Astrocyte of the cerebellum (primary cell): ENCODE measurements around the gene NUTM1.
"Not testable (repeated sequence)": the region's sequence is repeated elsewhere in the genome, so short reads cannot be mapped to it uniquely, and the experiment has no call there.

ENCODE experiments used
- DNase-seq: peaks from one replicate; pipeline ENCODE4 v3.0.0-alpha.2; 2011; ENCODE audit warnings: low read depth
- H3K4me3 ChIP-seq: 2 replicates; pipeline ENCODE4 v1.5.1; 2011; ENCODE audit warnings: mild to moderate bottlenecking, low read depth, low read length, moderate library complexity
- CTCF ChIP-seq: IDR thresholded peaks from 2 replicates; pipeline ENCODE4 v1.5.1; 2012; ENCODE audit warnings: low read length, low read depth, moderate library complexity, mild to moderate bottlenecking; ENCODE audit errors: missing control alignments
- in situ Hi-C: cut with HindIII; loops from 2 replicates; pipeline ENCODE4 v1.10.0; 2017; ENCODE audit warnings: low sequenced_read_pairs

Gene NUTM1

GRCh38 chr15:34370129-34370528 lies 27.0 kb downstream of the NUTM1 start:
- DNase-seq: no peak
- in situ Hi-C loops: no loop called here
- TF ChIP-seq CTCF: no peak
- no peak overlapping the region for H3K4me3 ChIP-seq

- no peak overlapping the region for H3K4me3 ChIP-seq
- no peak for DNase-seq
- in situ Hi-C loops: no loop called here
- no peak for TF ChIP-seq CTCF
Measured at GRCh38 chr15:34370643-34371042, 27.5 kb downstream of the NUTM1 start.

GRCh38 chr15:34373951-34374350 lies 30.8 kb downstream of the NUTM1 start:
- in situ Hi-C loops: no loop called here
- no peak for DNase-seq
- no peak overlapping the region for H3K4me3 ChIP-seq
- no peak for TF ChIP-seq CTCF

- H3K4me3 ChIP-seq: no peak overlapping the region
- in situ Hi-C loops: no loop called here
- DNase-seq: no peak
- no peak for TF ChIP-seq CTCF
Measured at GRCh38 chr15:34374816-34375215, 31.7 kb downstream of the NUTM1 start.

GRCh38 chr15:34375541-34375940 lies 32.4 kb downstream of the NUTM1 start:
- DNase-seq, H3K4me3 ChIP-seq, in situ Hi-C loops: not testable (repeated sequence)

- DNase-seq: no peak
- no peak for TF ChIP-seq CTCF
- H3K4me3 ChIP-seq: no peak overlapping the region
- in situ Hi-C loops: no loop called here
Measured at GRCh38 chr15:34376856-34377255, 33.7 kb downstream of the NUTM1 start.

- H3K4me3 ChIP-seq, DNase-seq, in situ Hi-C loops: not testable (repeated sequence)
Measured at GRCh38 chr15:34380491-34380890, 37.4 kb downstream of the NUTM1 start.

GRCh38 chr15:34381829-34382521 lies 38.9 kb downstream of the NUTM1 start:
- DNase-seq, H3K4me3 ChIP-seq, in situ Hi-C loops: not testable (repeated sequence)

- DNase-seq, in situ Hi-C loops, H3K4me3 ChIP-seq: not testable (repeated sequence)
Measured at GRCh38 chr15:34389594-34390086, 46.5 kb downstream of the NUTM1 start.

GRCh38 chr15:34392981-34393380 lies 49.9 kb downstream of the NUTM1 start:
- DNase-seq, in situ Hi-C loops, H3K4me3 ChIP-seq: not testable (repeated sequence)

- DNase-seq, H3K4me3 ChIP-seq, in situ Hi-C loops: not testable (repeated sequence)
Measured at GRCh38 chr15:34397637-34398259, 54.6 kb downstream of the NUTM1 start.

- in situ Hi-C loops, H3K4me3 ChIP-seq, DNase-seq: not testable (repeated sequence)
Measured at GRCh38 chr15:34403160-34403598, 60.1 kb downstream of the NUTM1 start.
